NCI-H2107 (cell line): ENCODE results near the gene ENOX1.

Source experiments
- DNase-seq: peaks from one replicate; lab custom pipeline; 2025; lab: John Stamatoyannopoulos, UW

The ENOX1 gene

GRCh38 chr13:43744261-43745031 is 42.3 kb downstream of the ENOX1 start:
- DNase-seq = no peak

DNA sequence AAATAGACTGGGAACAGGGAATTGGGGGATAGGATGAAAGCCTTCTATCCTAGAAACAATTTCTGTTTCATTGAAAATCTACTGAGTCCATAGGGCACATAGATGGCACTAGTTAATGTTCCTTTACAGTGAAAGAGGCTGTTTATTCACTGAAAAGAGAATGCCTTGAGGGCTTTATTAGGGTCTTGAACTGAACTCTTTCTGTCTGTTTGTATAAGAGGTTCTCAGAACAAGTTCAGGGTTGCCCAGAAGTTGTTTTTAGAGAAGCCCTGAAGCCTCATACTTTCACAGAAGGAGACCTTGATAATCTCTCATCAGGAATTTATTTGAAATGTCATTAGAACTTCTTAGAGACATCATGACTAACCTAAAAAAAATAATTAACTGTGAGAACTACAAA is 43.9 kb downstream of the ENOX1 start:
- no peak for DNase-seq

DNA sequence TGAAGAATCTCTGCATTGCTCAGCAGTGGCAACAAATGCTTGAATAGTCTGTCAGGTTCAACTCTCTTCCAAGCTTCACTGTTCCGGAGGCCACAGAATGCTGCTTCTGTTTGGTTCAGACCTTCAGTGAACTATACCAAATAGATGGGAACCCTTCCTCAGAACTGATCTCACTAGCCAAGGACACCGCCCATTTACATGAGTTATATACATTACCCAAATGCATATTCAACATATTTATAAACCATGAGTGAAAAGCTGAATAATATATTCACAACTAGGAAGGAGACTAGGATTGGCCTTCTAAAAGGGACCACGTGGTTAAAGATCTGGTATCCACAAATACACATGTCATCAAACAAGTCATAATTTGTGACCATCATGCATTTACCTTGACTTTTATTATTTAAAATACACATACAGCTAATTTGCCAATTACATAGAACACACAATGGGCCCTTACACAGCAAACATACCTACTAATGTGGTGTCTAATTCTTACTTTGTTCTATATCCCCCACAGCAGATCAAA is 49.3 kb downstream of the ENOX1 start:
- no peak for DNase-seq

DNA sequence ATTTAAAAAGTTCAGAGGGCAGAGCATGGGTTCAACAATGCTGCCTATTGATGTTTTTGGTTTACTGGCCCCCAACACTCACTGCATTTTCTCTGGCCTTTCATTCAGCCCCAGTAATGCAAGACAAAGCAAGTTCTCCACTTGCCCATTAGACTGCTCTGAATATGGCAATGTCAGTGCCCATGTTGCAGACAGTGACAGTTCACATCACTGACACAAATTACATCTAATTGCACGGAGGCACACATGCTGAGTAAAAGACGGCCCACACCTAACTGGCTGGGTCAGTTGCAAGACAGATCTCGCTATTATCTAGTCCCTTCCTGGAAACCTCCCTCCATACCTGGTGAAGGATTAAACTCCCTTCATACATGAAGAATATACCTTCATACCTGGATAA is 54.0 kb downstream of the ENOX1 start:
- no peak for DNase-seq

GRCh38 chr13:43731296-43731695 is 55.5 kb downstream of the ENOX1 start:
- DNase-seq = no peak

DNA sequence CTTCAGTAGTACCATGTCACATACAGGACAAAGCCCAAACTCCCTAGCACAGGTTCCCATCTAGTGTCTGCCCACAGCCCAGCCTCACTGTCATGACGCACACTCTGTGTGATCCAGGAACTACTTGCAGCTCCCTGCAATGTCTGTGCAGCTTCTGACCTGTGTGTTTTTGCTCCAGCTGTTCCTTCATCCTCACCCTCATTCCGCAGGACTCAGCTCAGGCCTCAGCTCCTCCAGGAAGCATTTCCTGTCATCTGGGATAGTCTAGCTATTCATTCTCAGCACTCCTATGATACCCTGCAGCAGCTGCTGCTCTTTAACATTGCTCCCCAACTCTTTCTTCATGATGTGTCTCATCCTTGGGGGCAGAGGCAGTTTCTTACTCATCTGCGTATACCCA is 56.1 kb downstream of the ENOX1 start:
- DNase-seq = no peak

DNA sequence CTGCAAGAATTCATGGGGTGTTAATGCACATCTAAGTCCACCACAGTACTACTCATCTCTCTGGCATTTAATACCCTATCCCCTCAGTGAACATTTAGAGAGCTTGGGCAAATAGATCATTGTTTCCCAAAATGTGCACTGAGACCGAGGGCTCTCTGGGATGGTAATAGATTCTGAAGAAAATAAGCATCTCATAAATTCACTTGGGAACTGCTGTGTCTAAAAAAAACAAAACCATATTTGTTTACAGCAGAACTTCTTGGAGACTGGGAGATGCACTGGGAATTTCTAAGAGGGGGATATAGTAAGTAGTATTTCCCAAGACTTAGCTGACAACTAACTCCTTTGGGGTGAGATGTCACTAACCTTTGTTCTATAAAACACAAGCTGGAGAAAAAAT is 58.4 kb downstream of the ENOX1 start:
- no peak for DNase-seq

GRCh38 chr13:43727856-43728255 is 58.9 kb downstream of the ENOX1 start:
- DNase-seq = no peak

GRCh38 chr13:43725460-43725859 is 61.3 kb downstream of the ENOX1 start:
- no peak for DNase-seq

DNA sequence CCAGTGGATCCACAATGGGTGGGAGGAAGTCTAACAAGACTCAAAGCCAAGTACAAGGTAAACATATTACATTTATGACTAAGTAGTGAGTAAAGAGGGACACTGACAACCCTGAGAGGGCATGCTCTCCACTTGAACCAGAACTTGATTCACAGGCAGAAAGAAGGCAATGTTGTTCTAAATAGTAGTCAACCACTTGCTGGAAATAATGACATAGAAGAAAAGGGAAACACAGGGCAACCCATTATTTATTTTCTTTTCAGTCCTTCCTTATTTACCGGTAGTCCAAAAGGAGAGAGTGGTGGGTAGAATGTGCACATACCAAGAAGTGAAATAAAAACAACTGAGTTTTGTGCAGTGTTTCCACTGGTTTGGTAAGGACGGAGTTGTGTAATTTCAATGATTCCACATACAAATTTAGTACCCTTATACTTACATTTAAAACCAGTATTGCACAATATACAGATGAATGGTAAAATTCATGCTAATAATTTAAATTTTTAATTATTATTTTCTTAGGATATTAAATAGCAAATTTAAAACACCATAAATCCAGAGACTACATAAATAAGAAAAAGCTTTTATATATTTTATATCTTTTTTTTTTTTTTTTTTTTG is 65.9 kb downstream of the ENOX1 start:
- no peak for DNase-seq

DNA sequence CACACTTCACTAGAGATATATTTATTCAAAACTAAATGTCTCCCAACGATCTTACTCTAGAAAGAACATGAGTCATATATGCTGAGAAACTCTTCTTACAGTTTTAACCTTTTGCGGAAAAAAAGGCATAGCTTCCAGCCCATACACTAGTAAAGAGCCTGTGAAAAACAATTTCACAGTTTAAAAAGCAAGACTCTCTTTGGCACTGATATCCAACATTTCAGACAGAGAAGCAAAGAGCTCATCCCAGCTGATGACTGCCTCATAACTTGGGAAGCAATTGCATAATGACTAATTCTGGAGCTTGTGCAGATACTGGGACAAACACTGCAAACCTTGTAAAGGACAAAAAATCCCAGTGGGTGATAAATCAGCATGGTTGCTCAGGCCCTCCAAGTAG is 88.0 kb downstream of the ENOX1 start:
- no peak for DNase-seq

GRCh38 chr13:43698009-43698408 is 88.8 kb downstream of the ENOX1 start:
- no peak for DNase-seq

- no peak for DNase-seq
Measured at GRCh38 chr13:43697323-43697722, 89.4 kb downstream of the ENOX1 start.

DNA sequence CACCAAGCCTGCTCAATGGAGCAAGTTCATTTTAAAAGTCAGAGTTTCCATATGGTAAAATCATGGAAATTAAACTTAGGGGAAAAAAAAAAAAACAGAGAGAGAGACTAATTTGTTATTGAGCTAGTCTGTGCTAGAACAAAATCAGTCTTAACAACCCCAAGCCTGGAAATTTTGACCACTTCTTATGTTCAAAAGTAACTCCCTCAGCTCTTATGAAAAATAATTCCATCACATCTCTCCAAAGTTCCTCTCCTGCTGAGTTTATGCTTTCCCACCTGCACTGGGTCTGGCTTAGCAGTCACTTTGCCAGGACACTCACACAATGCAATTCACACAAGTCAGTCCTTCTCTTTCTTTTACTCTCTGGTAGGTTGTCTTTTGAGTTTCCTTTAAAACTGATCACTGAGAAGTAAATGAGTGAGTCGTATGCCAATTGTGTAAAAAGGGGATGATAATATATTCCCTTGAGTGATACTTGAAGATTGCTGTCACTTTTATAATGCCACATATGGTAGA is 92.6 kb downstream of the ENOX1 start:
- DNase-seq = no peak

DNA sequence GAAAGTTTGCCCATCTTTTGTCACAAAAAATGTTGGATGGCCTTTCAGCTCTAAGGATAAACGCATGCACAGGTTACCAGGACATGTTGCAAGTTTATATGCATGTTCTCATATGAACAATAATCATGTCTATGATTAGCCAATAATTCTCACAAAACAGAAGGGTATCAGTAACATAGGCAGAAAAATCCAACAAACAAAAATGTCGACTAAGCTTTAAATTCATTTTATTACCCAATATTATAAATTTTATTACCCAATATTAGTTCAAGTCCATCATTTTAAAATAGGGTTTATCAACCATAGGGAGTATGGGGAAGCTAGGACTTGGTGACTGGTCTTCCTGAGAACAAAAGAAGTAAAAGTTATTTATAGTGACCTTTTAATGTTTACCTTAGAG is 93.1 kb downstream of the ENOX1 start:
- no peak for DNase-seq

- DNase-seq = no peak
Measured at GRCh38 chr13:43688227-43688907, 98.4 kb downstream of the ENOX1 start.

GRCh38 chr13:43687038-43687437 is 99.7 kb downstream of the ENOX1 start:
- DNase-seq = no peak

GRCh38 chr13:43686557-43686956 is 100.2 kb downstream of the ENOX1 start:
- no peak for DNase-seq

GRCh38 chr13:43684963-43685725 is 101.6 kb downstream of the ENOX1 start:
- no peak for DNase-seq

DNA sequence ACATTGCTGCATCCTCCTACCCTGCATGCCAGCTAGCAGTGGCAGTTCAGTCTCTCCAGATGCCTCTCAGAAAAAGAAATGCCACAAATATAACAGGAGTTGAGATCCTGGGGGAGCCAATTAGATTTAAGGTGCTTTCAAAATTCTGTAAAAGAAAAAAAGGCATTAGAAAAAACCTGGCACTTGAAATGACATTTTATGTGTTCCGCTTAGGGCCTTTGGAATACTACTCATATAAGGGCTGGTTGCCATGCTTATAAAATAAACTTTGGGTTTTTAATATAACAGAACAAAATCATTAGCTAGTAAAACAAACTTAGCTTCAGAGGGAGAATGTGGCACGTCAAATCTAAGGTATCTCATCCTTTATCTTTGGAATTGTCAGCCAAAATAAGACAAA is 104.1 kb downstream of the ENOX1 start:
- DNase-seq = no peak

DNA sequence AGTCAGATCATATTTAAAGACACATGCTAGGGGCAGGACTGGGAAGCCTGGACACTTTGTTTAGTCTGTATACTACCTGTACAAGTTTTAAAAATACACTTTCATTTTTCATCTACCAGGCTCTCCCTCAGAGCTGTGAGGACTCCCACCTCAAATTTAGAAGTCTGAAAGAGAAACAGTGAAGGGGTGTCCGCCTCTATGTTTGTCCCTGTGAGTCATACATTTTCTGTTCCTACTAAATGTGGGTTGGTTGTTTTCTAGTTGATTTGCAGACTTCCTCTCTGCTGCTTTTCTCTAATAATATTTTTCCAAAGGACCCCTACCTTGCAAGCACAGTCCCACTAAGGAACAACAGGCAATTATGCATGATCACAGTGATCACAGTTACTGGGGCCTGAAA is 110.5 kb downstream of the ENOX1 start:
- no peak for DNase-seq

DNA sequence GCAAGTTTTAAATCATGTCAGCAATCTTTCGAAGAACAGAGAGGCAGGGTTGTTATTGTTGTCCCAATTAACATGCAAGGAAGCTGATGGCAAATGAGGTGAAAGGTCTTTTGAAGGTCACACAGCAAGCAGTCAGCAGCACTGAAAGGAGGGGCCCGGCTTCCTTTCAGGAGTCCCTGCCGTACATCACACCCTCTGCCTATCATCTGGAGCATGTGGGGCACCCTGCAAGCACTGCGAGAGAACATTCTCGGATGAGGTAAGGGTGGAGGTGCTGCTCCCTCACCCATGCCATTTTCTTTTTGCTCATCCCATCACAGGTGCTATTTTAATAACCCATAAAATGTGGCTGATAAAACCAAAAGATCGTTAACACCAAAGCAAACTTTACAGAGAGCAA is 111.2 kb downstream of the ENOX1 start:
- DNase-seq = no peak
